Activated CD4-positive, CD25-positive, alpha-beta regulatory T cell treated with anti-CD3 and anti-CD28 coated beads, Interleukin-2, amount 50 U/mL, for 16 hours (primary cell): ENCODE measurements around the gene SH3GL1.

Experiments
- DNase-seq: peaks from one replicate; pipeline ENCODE4 v3.0.0-alpha.2; 2020; ENCODE audit warnings: low read depth, low spot score

SH3GL1 gene

DNA sequence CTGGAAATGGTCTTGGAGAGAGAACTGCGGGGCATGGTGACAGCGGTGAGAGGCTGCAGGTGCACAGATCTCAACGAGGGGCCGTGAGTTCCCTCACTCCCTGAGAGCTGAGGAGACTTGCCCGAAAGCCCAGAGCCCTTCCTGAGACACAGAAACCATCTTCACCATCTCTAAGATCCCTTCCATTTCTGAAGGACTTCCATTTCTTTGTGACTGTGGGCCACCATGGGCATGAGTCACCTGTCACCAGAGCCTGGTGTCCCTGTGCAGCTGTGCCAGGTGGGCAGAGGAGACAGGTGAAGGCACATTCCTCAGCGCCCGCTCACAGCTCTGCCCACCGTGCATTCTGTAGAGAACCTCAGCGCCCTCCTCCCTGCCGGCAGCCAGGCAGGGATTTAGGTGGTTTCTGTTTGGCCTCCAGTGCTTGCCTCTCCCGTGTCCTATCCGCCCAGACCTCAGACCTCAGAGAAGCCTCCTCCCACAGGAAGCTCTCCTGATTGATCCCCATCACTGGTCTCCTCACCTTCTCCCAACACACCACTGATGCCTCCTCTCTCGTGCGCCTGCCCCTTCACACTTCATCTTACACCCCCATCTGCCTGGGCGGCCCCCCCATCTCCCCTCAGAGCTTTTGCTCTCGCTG is 24.2 kb downstream of the SH3GL1 start:
- no peak for DNase-seq

DNA sequence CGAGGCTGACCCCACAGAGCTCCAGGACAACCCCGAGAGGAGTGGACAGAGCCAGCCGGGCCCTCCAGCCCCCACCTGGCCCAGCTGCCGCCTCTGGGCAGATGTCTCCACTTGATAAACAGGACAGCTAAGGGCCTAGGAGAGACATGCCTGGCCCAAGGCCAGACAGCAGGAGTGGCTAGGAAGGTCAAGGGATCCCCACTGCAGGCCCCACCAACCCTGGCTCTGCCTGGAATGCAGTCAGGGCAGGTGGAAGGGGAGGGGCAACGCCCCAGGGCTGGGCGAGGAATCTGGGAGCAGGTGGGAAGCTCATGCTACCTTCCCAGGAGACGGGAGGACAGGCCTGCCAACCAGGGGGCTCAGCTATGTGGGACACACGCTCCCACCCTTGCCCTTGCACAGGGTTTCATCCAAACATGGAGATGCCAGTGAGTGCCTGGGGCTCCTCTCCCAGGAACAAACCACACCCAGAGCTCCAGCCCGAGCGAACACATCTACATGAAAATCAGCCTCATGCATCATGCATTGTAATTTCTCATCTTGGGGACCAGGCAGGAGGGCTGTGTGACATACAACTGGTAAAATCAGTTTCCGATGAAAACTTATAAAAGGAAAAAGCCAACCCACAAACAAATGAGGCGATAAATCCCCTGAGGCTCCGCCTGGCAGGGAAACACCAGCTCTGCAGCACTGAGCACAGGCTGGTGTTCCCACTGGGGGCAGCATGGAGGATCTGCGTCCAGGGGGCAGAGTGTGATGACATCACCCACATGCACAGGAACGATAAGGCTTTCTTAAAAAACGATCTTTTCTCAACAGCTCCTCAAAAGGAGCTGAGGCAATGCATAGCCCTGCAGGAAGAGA is 25.0 kb downstream of the SH3GL1 start:
- no peak for DNase-seq

DNA sequence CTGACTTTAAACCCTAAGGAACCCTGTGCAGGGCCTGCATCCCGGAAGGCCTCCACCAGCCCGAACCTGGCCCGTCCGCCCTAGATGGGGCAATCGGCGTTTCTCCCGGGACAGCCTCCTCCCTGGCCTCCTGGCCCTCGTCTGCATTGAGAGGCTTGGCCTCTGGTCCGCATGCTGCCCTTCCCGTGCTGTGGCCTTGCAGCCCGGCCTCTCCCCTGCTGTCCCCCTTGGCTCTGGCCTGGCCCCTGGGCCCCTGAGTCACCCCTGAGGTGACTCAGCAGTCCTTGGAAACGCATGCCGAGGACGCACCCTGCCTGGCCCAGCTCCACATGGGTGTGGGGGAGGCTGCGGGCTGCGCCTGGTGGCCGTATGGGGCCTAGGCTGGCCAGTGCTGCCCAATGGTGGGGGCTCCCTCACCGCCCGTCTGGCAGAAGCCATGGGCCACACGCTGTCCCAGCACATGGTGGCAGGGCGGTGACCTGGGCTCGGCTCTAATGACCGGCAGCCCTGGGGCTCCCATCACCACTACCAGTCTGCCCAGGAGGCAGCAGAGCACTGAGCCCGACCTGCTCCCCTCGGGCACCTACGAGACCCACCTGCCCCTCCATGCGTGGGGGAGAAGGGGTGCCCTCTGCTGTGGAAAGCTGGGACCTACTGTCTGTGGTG is 25.7 kb downstream of the SH3GL1 start:
- no peak for DNase-seq

DNA sequence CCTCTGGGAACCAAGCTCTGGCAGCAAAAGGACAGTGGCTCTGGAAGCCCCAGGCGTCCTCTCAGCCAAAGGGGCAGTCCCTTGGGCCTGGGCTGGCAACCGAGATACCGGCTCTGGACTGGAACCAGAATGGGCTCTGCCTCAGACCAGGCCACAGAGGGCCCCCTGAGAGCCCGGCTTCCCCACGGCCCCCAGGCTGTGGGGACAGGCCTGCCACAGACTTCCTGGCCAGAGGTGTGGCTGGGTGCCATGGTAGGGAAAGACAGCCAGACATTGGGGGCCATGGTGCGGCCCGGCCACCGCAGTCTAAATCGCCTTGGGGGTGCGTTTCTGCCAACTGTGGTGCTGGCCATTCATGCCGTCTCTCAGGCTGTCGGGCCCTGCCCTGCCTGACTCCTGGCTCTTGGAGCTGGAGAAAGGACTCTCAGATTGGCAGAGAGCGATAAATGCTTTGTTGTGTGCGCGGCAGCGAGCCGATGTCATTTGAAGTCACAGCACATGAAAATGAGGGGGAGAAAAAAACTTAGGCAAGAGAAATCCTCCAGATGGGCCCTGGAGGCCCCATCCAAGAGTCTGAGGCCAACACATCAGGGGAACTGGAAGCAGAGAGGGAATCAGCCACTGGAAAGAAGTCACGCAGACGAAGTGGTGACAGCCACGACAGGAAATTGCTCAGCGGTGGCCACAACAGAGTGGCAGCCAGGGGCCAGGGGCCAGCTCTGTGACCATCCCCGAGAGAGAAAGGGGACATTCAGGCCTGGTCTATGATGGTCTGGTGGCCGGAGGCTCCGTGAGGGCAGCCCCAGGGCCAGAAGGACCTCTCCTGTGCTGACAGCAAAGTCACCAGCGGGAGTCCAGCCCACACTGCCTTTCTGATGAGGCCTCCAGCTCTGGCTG is 26.5 kb downstream of the SH3GL1 start:
- DNase-seq, result no peak

DNA sequence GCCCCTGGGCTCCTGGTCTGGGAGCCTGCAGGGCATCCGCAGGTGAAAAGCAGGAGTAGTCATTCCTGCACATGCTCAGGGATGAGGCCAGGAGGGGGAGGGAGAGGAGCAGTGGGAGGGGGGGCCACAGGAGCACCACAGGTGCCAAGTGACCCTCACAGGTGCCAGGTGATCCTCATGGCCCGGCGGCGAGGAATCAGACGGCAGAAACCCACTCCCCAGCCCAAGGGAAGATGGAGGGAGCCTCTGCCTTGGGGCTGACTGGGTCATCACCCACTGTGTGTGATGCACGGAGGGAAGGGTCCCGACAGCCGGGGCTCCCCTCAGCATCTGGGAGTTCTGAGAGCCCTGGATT is 27.4 kb downstream of the SH3GL1 start:
- DNase-seq, result no peak

DNA sequence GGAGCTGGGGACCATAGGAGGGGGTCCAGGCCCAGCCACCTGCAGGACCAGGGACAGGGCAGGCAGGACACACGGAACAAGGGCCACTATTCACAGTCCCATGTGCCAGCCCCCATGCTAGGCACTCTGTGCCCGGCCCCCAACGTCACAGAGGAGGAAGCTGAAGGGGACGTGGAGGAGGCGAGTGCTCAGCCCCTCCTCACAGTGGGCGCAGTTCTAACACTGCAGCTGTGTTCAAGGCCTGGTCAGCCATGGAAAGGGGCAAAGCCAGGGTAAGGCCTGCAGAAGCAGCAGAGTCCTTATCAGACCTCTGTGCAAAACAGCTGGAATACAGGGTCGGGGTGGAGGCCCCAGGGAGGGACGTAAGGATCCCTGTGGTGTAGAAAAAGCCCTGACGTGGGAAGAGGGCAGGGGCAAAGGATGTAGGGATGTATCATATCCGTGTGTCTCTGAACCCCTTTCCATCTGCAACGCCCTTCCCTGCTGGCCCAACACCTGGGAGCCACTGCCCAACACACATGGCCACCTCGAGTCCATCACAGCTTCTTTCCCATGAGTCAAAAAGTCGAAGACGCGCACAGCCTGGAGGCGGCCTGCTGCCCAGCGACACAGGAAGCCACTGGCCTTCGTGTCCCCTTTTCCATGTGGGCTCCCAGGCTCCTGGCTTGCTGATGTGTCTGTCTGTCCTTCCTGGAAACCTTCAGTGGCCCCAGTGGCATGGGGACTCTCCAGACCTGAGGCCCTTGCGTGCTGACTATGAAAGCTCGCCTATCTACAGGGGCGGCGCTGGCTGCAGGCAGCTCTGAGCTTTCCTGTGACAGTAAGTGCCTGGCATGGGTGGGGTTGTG is 28.0 kb downstream of the SH3GL1 start:
- no peak for DNase-seq

DNA sequence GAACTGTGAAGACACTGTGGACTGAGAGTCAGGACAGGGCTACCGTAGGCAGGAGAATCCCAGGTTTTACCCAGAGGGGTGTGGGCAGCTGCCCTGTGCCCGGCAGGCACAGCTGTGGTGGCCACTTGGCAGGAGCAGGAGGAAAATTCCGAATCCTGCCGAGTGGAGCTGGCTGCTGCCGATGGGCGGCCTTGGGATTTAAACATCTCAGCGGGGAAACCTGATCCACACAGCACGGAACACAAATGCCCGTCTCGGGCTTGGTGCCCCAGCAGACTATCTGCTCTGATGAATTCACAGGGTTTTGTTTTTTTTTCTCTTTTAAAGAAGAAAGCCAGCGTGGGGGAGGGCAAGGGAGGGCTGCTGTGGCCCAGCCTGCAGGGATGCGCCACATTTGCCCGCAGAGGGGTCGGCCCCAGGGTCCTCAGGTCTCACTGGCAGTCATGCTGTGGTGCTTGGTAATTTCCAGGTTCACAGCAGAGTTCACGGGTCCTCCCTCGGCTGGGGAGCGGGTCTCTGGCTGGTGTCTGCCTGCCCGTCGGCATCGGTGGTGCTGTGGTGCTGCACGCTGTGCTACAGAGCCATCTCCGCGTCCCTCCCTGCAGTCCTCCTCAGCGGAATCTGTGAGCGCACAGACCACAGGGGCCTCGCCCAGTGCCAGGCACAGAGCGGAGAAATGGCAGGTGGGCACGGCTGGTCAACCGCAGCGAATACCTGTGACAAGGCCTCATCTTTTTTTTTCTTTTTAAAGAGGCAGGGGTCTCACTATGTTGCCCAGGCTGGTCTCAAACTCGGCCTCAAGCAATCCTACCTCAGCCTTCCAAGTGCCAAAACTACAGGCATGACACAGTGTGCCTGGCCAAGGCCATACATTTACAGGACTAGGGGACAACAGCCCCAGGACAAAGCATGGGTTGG is 28.8 kb downstream of the SH3GL1 start:
- DNase-seq, result no peak

DNA sequence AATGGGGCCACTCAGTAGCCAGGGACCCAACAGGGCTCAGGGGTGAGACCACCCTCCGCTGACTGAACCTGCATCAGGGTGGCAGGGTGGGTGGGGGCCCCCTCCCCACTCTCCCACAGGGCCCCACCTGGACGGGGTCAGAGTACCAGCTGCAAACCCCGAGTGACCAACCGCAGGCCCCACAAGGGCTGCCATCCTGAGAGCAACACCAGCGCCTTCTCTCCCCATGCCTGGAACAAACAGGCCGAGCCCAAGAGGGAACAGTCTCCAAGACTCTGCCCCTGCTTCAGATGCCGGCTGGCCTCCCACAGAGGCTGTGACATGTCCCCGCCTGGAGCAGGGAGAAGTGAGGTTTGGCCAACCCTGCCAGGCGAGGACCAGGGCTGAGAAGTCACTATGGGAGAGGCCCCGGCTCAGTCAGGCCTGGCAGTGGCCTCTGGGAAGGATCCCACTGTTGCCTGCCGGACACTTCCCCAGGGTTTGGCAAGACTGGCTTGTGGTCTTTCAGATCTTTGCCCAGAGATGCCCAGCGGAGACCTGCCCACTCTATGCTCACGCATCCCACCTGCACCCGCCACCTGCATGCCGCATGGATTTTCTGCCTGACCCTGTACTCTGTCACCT is 29.8 kb downstream of the SH3GL1 start:
- DNase-seq, result no peak

DNA sequence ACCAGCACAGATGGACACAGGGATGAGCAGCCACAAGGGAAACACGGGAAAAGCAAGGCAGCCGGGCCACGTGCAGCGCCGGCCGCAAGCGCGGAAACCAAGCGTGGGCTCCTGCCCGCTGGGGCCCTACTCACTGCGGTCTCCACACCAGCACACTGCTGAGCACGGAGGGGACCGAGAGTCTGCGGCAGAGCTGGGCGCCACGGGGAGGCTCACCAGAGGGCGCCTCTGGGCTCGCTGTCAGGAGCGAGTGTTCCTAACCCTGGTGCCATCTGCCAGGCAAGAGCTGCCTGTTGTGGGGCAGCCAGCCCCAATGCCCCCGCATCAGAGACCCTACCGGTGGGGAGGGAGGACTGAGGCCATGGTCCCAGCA is 30.5 kb downstream of the SH3GL1 start:
- peak; percentile 36 for DNase-seq

DNA sequence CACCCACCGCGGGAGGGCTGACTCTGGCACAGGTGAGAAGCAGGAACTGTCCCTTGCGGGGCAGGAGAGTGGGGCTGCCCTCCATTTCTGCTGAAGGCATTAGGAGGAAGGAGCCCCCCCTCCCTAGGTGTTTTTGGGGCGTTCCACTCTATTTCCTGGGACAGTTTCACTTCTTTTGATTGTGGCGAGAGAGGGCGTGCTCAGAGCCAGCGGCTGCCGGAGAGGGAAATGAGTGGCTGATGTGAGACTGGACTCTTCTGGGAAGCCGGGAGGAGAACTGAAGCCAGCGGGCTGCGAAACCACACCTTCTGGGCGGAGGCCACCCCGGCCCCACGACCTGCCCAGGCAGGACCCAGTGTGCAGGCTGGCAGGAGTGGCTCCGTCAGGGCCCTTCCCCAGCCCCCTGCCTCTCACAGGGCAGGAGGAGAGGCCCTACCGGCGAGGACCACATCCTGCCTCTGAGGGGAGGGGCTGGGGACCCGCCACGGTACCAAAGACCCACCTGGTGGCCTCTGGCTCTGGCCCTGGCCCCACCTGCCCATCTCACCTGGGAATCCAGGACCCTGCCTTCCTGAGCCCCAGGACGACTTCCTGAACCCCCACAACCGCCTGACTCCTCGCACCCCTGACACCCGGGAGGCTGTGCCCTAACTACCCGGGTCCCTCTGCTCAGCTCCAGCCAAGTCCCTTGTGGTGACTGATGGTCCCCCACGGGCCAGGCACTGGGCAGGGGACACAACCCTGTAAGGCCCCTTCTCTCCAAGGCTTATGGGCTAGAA is 31.0 kb downstream of the SH3GL1 start:
- DNase-seq, result peak; percentile 60

DNA sequence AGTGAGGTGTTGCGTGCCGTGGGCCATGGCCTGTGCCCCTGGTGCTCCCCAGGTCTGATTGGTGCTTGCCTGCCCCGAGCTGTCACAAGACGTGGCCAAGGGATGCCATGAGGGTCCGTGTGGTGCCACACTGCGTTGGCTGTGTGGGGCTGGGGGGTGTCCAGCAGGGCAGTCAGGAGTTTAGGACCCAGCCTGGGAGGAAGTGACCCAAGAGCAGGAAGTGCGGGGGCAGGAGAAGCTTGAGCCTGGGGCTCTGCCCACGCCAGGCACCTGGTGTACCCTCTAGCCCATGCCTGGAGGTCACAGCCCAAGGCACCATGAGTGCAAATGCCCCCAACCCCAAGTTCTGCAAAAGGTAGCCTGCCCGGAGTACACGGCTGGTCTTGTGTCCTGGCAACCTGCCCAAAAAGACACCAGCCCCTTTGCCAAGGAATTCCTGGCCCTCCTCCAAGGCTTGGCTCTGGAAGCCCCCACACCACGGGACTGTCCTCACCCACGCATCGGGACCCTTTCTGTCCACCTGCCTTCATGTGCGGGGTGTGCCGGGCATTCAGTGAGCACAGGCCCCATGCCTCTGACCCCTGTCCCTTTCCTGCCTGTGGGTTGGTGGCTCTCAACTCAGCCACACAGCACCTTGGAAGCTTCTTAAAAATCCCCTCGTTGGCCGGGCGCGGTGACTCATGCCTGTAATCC is 32.1 kb downstream of the SH3GL1 start:
- DNase-seq, result no peak

DNA sequence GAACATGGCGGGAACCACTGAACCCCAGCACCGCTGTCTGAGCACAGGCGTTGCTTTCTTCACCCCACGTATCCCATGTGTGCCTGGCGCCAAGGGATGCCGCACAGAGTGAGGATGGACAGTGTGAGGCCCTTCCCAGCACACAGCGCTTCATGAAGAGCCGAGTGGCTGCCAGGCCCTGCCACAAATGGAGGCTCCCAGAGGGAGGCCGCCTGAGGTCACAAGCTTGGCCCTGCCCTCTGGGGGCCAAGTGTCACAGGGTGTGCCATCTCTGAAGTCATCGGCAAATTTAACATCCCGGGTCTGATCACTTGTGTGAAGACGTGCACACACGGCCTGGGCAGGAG is 32.6 kb downstream of the SH3GL1 start:
- no peak for DNase-seq

DNA sequence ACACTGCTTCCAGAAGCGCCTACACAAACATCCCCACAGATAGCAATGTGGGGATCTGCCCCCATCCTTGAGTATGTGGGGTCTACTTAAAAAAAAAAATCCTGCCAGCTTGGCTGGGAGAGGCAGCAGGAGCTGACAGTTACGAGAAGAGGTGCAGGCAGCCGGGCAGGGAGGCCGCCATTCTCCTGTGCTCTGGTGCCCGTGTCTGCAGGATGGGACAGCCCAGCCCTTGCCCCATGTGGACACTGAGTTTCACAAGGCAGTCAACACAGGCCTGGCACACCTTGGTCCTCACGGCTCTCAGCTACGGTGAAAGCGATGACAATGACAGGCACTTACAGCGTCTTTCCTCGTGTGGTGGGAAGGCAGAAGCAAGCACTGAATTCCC is 33.0 kb downstream of the SH3GL1 start:
- no peak for DNase-seq

DNA sequence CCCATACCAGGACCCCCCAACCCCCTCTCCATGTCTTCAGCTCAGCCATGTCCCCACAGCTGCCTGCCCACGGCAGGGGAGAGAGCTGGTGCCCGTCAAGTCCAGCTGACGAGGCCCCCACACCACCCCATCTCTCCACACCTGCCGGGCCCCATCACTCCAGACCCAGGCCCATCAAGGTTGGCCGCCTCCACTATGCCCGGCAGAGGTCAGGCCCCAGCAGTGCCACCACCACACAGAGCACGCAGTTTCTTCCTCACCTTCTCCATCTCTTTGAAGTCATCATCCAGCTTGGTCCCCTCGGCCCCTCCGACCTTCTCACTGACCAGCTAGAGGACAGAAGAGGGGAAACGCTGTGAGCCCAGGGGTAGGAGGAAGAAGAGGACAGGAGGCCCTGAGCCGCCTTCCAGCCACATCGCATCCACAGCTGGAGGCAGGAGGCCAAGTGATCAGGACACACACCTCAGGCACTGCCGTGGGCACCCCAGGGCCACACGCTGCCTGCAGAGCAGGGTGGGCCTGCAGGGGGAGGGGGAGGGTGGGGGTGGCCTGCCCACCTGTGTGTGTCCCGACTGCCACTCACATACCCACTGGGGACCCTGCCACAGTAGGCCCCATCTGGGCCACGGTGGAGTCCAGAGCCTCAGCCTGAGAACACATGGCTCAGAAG is 33.5 kb downstream of the SH3GL1 start:
- no peak for DNase-seq

DNA sequence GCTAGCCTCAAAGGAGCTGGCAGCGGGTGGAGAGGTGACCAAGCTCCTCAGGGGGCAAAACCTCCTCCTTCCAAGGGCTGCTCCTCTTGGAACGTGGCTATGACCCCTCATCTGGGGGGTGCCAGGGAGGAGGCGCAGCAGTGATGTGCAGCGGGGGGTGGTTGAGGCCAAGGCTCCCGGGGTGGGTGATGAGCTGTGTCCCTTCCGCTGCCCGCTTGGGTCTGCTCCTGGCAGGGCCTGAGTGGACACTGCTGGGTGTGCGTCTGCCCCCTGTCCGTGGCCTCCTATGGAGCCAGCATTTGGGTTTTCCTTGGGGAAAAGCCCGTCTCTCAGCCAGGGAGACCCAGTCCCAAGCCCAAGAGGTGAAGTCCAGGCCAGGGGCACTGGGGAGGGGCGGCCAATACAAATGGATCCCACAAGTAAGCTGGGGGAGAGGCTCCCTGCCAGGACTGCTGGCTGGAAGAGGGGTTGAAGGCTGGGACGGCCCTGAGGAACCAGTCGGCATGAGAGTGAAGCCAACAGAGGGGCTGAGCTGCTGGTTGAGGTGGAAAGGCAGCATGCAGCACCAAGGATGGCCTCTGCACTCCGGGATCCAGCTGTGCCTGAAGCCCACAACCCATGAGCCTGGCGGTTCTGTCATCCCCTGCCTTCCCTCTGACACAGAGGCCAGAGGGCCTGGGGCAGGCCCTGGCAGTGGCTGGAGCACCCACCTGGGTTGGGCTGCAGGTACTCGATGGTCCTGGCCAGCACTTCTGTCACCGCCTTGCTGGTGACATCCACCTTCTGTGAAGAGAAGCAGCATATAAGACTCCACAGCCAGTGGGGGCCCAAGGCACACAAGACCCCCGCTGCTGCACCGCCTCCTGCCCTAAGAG is 34.3 kb downstream of the SH3GL1 start:
- DNase-seq, result no peak

DNA sequence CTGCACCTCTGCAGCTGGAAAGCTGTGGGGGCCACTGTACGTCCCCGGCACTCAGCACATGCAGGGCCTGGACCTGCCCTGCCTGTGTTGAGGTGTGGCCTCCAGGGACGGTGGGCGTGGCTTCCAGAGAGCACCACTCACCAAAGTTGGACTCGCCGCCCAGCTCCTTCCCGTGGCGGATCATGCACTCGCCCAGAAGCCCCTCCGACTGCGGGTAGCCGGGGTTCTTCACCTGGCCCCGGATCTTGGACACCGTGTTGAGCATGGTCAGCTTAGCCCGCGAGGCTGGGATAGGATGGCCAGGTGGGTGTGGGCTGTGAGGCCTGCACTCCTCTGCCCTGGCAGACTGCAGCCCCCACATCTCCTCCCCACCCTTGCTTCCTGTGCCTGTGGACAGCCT is 35.0 kb downstream of the SH3GL1 start:
- DNase-seq, result no peak
